Esophagus muscularis mucosa (tissue), 4 donors: ENCODE results near the gene SYNPO2L.

Experiments
- CTCF ChIP-seq, 3 experiments: fragments of 200-600 bp in 2 of 3; fragments of 450-650 bp in 1 of 3; sonication (generic) in 2 of 3; IDR thresholded peaks; one replicate each; pipeline ENCODE4 v1.5.1; 2017 to 2019; ENCODE audit warnings: antibody characterized with exemption in 3 of 3, mild to moderate bottlenecking in 2 of 3, moderate library complexity in 1 of 3
- EP300 ChIP-seq: sonication (generic); formaldehyde crosslinking; IDR thresholded peaks from one replicate; pipeline ENCODE4 v1.6.1; 2017; ENCODE audit warnings: antibody characterized with exemption
- POLR2A ChIP-seq: fragments of 450-650 bp; IDR thresholded peaks from one replicate; pipeline ENCODE4 v1.6.1; 2017; ENCODE audit warnings: antibody characterized with exemption, moderate library complexity, mild to moderate bottlenecking, low read depth

- no peak for TF ChIP-seq EP300
- TF ChIP-seq CTCF (IDR thresholded peaks at IDR 0.05): no peak
- TF ChIP-seq POLR2A: no peak
These were observed 16.5 kb downstream of the SYNPO2L start for GRCh38 chr10:73639286-73639685.
